ENCODE measurements around the gene MICAL3. TPM values are rescaled to one million over a fixed set of nuclear protein-coding genes. Genes with fewer than 3 reads are reported as not detected.
"Not testable (repeated sequence)": the region's sequence is repeated elsewhere in the genome, so short reads cannot be mapped to it uniquely, and the experiment has no call there.

Gene MICAL3
- total RNA-seq, 1 donor from 2014 or later: 33.6 TPM

DNA sequence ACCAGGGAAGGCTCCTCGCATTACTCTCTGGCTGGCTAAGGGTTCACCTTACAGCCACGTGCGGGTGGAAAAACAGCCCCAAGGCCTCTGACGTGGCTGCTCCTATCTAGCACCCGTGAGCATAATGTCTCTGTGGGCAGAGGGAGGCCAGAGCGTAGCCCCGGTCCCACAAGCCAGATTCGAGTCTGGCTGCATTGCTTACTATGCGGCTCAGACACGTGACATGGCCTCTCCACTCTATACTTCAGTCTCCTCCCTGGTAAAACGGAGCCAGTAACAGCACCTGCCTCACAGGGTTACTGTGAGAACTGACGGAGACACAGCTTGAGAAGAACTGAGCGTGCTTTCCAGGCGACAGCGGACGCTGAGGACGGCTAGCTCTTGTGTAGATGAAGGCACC is 144.3 kb downstream of the MICAL3 start:
- no peak overlapping the region for H2AFZ ChIP-seq (replicated peaks)
- H3K27ac ChIP-seq: no peak overlapping the region
- H3F3A ChIP-seq (ENCODE audit: low read depth): no peaks in the 10 kb centered on the region
- no peaks in the 10 kb centered on the region for H3K79me2 ChIP-seq (ENCODE audit: low read depth)
- Mint-ChIP-seq H3K9me3 (no peaks in the 10 kb centered on the region), H3K4me1 (peaks cover 8% of the 10 kb centered on the region), H3K4me3 (no peak overlapping the region), H3K27ac (no peak overlapping the region), H3K36me3 (peaks cover 11% of the 10 kb centered on the region), H3K27me3 (ENCODE audit: insufficient read depth, low read depth) (no peaks in the 10 kb centered on the region)
- TF ChIP-seq EZH2phosphoT487 (IDR thresholded peaks at IDR 0.05): no peak
- TF ChIP-seq, protein P1, sequence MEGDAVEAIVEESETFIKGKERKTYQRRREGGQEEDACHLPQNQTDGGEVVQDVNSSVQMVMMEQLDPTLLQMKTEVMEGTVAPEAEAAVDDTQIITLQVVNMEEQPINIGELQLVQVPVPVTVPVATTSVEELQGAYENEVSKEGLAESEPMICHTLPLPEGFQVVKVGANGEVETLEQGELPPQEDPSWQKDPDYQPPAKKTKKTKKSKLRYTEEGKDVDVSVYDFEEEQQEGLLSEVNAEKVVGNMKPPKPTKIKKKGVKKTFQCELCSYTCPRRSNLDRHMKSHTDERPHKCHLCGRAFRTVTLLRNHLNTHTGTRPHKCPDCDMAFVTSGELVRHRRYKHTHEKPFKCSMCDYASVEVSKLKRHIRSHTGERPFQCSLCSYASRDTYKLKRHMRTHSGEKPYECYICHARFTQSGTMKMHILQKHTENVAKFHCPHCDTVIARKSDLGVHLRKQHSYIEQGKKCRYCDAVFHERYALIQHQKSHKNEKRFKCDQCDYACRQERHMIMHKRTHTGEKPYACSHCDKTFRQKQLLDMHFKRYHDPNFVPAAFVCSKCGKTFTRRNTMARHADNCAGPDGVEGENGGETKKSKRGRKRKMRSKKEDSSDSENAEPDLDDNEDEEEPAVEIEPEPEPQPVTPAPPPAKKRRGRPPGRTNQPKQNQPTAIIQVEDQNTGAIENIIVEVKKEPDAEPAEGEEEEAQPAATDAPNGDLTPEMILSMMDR (IDR thresholded peaks at IDR 0.05): no peak
- no peak for TF ChIP-seq EZH2 (IDR thresholded peaks at IDR 0.05)
- no peaks in the 10 kb centered on the region for H3K27me3 ChIP-seq
- H3K4me1 ChIP-seq: no peaks in the 10 kb centered on the region
- no peak overlapping the region for H3K4me3 ChIP-seq
- no peak overlapping the region for H3K9ac ChIP-seq
- H3K9me3 ChIP-seq (ENCODE audit: low read depth): no peaks in the 10 kb centered on the region
- no peaks in the 10 kb centered on the region for H3K36me3 ChIP-seq
- H3K4me2 ChIP-seq: no peak overlapping the region
- H4K20me1 ChIP-seq (ENCODE audit: low read depth): peaks cover 3% of the 10 kb centered on the region
- no peak for DNase-seq (ENCODE audit: low spot score)

DNA sequence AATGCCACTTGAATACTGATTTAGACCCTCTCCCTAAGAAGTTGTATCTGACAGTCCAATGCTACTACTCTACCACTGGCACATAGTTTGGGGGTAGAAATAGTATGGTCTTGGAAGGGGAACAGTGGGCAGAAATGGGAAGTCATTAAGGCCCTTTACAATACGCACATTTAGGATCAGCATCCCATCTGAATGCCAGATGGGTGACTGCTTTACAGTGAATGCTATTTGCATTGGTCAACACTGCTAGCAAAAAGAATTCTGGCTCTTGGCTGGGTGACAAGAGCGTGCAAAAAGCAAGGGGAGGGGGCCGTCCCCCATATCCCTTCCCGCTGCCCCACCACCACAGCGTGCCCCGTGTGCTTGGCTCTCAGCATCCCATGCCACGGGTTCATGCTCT is 145.4 kb downstream of the MICAL3 start:
- Histone ChIP-seq H4K20me1 (ENCODE audit: low read depth) (peaks cover 3% of the 10 kb centered on the region), H3K4me1 (no peaks in the 10 kb centered on the region), H3K79me2 (ENCODE audit: low read depth) (no peaks in the 10 kb centered on the region), H3K4me3 (no peak overlapping the region), H3K27me3 (no peaks in the 10 kb centered on the region), H3K36me3 (no peaks in the 10 kb centered on the region), H3K4me2 (no peak overlapping the region), H3K9ac (no peak overlapping the region), H3F3A (ENCODE audit: low read depth) (no peaks in the 10 kb centered on the region), H2AFZ (replicated peaks) (no peak overlapping the region), H3K9me3 (ENCODE audit: low read depth) (no peaks in the 10 kb centered on the region), H3K27ac (no peak overlapping the region)
- Mint-ChIP-seq H3K36me3 (peaks cover 9% of the 10 kb centered on the region), H3K4me3 (no peak overlapping the region), H3K27me3 (ENCODE audit: insufficient read depth, low read depth) (no peaks in the 10 kb centered on the region), H3K4me1 (peaks cover 8% of the 10 kb centered on the region), H3K27ac (no peak overlapping the region), H3K9me3 (no peaks in the 10 kb centered on the region)
- TF ChIP-seq, protein P1 (IDR thresholded peaks at IDR 0.05): no peak
- no peak for TF ChIP-seq EZH2 (IDR thresholded peaks at IDR 0.05)
- no peak for TF ChIP-seq EZH2phosphoT487 (IDR thresholded peaks at IDR 0.05)
- no peak for DNase-seq (ENCODE audit: low spot score)

DNA sequence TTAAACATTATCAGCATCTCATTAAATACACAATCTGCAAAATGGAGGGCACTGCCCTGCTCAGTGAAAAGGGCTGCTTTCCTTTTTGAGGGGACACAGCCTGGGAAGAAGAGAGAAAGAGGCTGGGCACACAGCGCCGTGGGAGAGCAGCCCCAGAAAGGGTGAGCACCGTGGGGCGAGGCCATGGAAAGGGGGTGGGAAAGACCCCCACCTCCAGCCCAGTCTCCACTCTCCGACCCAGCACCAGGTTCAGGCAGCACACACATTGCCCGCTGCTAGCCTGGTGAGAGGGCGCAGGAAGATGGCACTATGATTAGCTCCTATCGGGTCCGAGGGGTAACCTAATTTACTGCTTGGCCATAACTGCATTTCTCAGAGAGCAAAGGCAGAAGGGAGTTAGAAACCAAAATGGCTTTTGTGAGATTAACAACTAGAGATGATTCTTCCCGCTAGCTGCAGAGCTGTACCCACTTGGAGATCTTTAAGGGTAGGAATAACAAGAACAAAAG is 146.1 kb downstream of the MICAL3 start:
- H3K4me2 ChIP-seq: no peak overlapping the region
- Mint-ChIP-seq H3K27me3 (ENCODE audit: insufficient read depth, low read depth) (no peaks in the 10 kb centered on the region), H3K27ac (no peak overlapping the region), H3K9me3 (no peaks in the 10 kb centered on the region), H3K4me1 (peaks cover 8% of the 10 kb centered on the region), H3K36me3 (peaks cover 9% of the 10 kb centered on the region), H3K4me3 (no peak overlapping the region)
- no peaks in the 10 kb centered on the region for H3K4me1 ChIP-seq
- H3K9me3 ChIP-seq (ENCODE audit: low read depth): no peaks in the 10 kb centered on the region
- H3K27ac ChIP-seq: no peak overlapping the region
- no peak for DNase-seq (ENCODE audit: low spot score)
- no peak overlapping the region for H3K4me3 ChIP-seq
- no peaks in the 10 kb centered on the region for H3K36me3 ChIP-seq
- H3K79me2 ChIP-seq (ENCODE audit: low read depth): no peaks in the 10 kb centered on the region
- H3F3A ChIP-seq (ENCODE audit: low read depth): no peaks in the 10 kb centered on the region
- H2AFZ ChIP-seq (replicated peaks): no peak overlapping the region
- H4K20me1 ChIP-seq (ENCODE audit: low read depth): peaks cover 3% of the 10 kb centered on the region
- no peak for TF ChIP-seq EZH2phosphoT487 (IDR thresholded peaks at IDR 0.05)
- TF ChIP-seq, protein P1 (IDR thresholded peaks at IDR 0.05): no peak
- TF ChIP-seq EZH2 (IDR thresholded peaks at IDR 0.05): no peak
- H3K27me3 ChIP-seq: no peaks in the 10 kb centered on the region
- no peak overlapping the region for H3K9ac ChIP-seq

DNA sequence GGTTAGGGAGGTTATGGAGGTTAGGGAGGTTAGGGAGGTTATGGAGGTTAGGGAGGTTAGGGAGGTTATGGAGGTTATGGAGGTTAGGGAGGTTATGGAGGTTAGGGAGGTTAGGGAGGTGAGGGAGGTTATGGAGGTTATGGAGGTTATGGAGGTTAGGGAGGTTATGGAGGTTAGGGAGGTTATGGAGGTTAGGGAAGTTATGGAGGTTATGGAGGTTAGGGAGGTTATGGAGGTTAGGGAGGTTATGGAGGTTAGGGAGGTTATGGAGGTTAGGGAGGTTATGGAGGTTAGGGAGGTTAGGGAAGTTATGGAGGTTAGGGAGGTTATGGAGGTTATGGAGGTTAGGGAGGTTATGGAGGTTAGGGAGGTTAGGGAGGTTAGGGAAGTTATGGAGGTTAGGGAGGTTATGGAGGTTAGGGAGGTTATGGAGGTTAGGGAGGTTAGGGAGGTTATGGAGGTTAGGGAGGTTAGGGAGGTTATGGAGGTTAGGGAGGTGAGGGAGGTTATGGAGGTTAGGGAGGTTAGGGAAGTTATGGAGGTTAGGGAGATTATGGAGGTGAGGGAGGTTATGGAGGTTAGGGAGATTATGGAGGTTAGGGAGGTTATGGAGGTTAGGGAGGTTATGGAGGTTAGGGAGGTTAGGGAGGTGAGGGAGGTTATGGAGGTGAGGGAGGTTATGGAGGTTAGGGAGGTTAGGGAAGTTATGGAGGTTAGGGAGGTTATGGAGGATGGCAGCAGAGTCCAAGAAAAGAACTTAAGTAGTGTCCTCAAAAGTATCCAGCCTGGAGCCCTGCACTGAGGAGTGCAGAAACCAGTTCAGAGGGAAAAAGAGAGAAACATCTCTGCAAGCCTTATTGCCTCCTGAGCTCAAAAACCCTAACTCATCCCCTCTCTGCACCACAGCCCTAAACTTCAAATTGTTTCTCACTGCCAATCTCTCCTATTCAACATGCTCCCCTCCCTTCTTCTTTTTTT is 147.2 kb downstream of the MICAL3 start:
- H3K27ac ChIP-seq: not testable (repeated sequence)

More for the DNA sequence above, 147.2 kb downstream of the MICAL3 start:
- not testable (repeated sequence) for H2AFZ ChIP-seq (replicated peaks); H3K36me3 Mint-ChIP-seq; H3K79me2 ChIP-seq (ENCODE audit: low read depth); H3K9me3 ChIP-seq (ENCODE audit: low read depth); H3K27ac Mint-ChIP-seq; H3K9ac ChIP-seq; H3K4me1 ChIP-seq; H3K4me2 ChIP-seq; H3K4me1 Mint-ChIP-seq; H3K4me3 Mint-ChIP-seq; H3K27me3 ChIP-seq; H3K36me3 ChIP-seq; DNase-seq (ENCODE audit: low spot score); H3K27me3 Mint-ChIP-seq (ENCODE audit: insufficient read depth, low read depth); H3F3A ChIP-seq (ENCODE audit: low read depth); H4K20me1 ChIP-seq (ENCODE audit: low read depth); H3K4me3 ChIP-seq; H3K9me3 Mint-ChIP-seq

Data from neural progenitor cell (in vitro differentiated cells).